Globus pallidus (tissue), 1 donor: ENCODE data around the gene COX7B.

Source experiments
- DNase-seq: peaks from one replicate; pipeline ENCODE4 v3.0.0-alpha.2; 2015; ENCODE audit warnings: low spot score

The COX7B gene

DNA sequence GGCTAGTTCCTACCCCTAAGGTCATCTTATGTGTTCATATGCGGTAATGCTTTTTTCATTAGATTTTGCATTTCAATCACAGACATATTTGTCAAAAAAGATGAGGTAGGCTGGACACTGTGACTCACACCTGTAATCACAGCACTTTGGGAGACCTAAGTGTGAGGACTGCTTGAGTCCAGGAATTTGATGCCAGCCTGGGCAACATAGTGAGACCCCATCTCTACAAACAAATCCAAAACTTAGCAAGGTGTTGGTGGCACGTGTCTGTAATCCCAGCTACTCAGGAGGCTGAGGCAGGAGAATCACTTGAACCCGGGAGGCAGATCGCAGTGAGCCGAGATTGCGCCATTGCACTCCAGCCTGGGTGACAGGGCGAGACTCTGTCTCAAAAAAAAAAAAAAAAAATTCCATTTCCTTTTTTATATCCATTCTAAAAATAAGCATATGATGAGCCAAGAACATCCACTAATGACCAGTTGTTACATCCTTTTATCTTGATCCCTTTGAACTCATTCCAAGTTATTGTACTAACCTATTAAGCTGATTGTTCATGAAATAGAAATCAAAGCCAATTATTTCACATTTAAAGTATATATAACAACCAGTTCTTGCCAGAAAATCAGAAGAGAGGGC is 46.8 kb downstream of the COX7B start:
- no peak for DNase-seq

DNA sequence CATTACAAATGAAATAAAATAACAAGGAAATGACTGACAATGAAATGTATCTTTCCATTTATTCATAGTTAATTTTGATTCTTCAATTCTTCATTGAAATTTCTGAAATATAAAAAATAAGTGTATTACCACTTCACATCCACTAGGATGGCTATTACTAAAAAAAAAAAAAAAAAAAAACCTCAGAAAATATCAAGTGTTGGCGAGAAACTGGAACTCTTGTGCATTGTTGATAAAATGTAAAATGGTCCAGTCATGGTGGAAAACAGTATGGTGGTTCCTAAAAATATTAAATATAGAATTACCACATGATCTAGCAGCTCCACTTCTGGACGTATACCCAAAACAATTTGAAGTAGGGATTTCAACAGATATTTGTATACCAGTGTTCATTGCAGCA is 47.3 kb downstream of the COX7B start:
- no peak for DNase-seq

DNA sequence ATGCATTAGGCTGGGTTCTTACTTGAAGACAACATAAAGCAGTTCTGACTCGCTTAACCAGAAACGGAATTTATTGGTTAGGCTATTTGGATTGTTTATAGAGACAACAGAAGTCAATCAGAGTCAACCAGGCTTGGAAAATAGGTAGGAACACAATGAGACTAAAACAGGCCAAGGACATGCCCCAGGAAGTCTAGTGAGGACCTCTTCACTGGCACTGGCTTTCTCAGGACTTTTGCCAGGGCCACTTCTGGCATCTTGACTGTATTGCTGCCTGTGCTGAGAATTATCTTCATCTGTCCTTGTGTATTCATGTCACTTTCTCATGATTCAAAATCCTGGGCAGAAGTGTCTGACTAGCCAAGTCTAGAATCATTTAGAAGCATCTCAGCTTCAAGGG is 50.6 kb downstream of the COX7B start:
- no peak for DNase-seq

DNA sequence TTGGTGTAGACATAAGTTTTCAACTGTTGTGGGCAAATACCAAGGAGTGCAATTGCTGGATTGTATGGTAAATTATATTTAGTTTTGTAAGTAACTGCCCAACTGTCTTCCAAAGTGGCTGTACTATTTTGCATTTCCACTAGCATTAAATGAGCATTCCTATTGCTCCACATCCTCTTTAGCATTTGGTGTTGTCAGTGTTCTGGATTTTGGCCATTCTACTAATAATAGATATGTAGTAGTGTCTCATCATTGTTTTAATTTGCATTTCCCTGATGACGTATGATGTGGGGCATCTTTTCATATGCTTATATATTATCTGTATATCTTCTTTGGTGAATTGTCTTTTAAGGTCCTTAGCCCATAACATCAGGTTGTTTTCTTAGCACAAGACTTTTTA is 52.9 kb downstream of the COX7B start:
- no peak for DNase-seq

DNA sequence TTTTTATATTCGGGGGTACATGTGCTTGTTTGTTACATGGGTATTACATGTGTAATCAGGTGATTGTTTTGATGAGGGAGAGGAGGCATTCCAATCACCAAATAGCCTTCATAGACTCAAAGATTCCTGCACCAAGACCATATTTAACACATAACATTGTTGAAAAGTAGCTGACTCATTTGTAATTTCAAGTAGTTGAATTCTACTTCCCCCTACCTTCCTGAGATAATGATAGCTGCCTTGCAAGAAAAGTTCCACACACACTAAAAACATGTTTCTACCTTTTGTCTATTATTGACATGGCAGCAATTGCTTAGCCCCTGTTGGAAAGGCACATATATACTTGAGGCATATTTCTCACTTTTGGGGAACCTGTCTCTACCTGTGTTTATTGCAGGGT is 54.0 kb downstream of the COX7B start:
- no peak for DNase-seq

GRCh38 chrX:77953708-77954107 is 54.4 kb downstream of the COX7B start:
- no peak for DNase-seq
